DMS 273 treated with DMSO at 0.1 percent for 48 hours (cell line): Measurements from ENCODE around the gene BRD2.

Experiments
- DNase-seq: peaks from one replicate; lab custom pipeline; 2025; lab: John Stamatoyannopoulos, UW

Gene BRD2

DNA sequence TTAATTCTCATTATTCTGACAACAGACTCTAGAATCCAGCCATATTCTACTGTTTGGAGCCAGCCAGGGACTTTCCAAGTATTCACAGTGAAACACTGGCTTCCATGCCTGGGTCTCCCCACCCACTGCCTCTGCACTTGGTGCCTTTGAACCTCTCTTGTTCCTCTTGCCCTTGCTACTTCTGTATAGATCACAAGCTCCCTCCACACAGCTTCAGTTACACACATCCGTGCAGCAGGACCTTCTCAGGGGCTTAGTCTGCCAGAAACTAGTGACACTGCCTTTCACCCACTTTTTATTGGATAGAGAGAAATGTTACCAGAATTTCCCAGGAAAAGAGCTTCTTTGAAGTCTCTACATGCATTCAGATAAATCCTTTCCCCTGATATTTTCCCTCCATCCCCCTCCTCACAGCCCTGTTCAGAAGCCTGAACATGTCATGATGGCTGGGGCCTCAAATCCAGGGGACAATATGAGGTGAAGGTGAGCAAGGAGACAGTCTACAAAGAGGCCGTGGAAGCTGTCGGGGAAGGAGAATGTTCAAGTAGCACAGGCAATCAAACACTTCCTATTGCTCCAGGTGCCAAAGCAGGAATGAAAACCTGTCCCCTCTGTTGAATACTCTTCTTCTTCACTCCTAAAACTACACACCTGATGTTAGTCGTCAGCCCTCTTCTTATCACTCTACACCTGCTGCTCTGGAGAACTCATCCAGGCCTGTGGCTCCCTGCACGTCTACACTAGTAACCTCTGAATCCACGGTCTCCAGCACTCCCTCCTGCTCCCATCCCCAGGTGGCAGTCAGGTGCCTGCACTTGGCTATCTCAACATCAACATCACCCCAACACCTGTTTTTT, 61.2 kb downstream of the BRD2 start:
- no peak for DNase-seq

DNA sequence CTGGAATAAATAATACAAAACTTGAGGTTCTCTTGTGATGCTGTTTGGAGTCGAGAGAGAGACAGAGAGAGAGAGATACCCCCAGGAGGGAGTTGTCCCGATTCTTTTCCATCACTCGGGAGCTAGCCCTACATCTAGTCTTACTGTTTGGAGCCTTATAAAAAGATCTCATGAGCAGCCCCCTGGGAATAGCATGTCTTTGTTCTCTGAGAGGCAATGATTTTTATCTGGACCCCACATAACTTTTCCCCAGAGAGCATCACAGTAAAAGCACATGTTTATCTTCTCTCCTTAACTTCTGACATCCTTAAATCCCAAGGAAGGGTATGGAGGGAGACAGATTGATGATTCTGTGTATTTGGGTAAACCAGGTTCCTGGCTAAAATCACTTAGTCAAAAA, 61.9 kb downstream of the BRD2 start:
- DNase-seq: no peak
